ENCODE measurements around the gene RTN3.

- TF ChIP-seq ARNTL (CRISPR knock-in tag; IDR thresholded peaks at IDR 0.05; ENCODE audit: borderline replicate concordance, low read depth) (no peak), TCF4 (CRISPR knock-in tag; IDR thresholded peaks at IDR 0.05; ENCODE audit: borderline replicate concordance) (no peak), ZNF8 (CRISPR knock-in tag; IDR thresholded peaks at IDR 0.05) (no peak), ESRRG (CRISPR knock-in tag; IDR thresholded peaks at IDR 0.05) (no peak), CSRNP3 (CRISPR knock-in tag; IDR thresholded peaks at IDR 0.05) (no peak)
Observed at GRCh38 chr11:63761188-63761587, 79.9 kb downstream of the RTN3 start.
